ENCODE results near the gene TMEM154. TPM values are rescaled to one million over a fixed set of nuclear protein-coding genes. Genes with fewer than 3 reads are reported as not detected.

The TMEM154 gene
- total and polyA plus RNA-seq, 5 experiments from 2014 or later, result 24.7 to 37.9 (median 30.8) TPM

DNA sequence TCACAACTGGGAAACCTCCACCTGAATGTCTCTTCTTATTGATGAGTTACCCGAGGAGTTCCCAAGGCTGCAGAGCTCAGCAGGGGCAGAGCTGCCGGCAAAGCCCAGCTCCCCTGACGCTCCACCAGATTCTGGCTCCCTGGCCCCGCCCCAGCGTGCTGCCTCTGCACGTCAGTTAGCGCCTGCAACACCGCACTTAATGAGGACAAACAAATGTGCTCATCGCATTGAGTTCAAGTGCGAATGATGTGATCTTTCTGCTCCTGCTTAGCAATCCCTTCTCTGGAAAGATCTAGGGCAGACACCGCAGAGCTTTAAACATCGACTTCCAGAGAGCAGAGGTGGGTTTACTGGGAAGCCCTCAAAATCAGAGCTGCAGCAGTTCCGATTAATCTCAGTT lies 88.4 kb downstream of the TMEM154 start:
- ATAC-seq (peak; percentile 61 to 70), DNase-seq (peak in 7 of 10 donors; percentile 7 to 34 (median 25))
- peaks cover 5 to 29% (median 10%) of the 10 kb centered on the region in 5 donors for H3K27me3 Mint-ChIP-seq
- POLR2A ChIA-PET, result interaction anchor here (1.2 kb wide), 1 partner anchor 55 kb away, joined by 5 read pairs; the partner anchor contains the start of gene FBXW7
- H3K27ac Mint-ChIP-seq, result peak overlapping the region in 1 of 10 donors; percentile 50
- peak overlapping the region in 9 of 10 donors; percentile 26 to 61 (median 39) for H3K4me3 Mint-ChIP-seq
- H3K4me1 Mint-ChIP-seq, result peaks cover 2 to 13% (median 5%) of the 10 kb centered on the region in 4 donors
- peaks cover 0 to 5% (median 2%) of the 10 kb centered on the region in 3 donors for H3K36me3 Mint-ChIP-seq
- peaks cover 0 to 8% (median 5%) of the 10 kb centered on the region in 9 donors for H3K9me3 Mint-ChIP-seq

- DNase-seq (no peak), ATAC-seq (no peak)
- Mint-ChIP-seq H3K4me3 (peak overlapping the region in 2 of 10 donors; percentile 26 to 61), H3K27ac (peak overlapping the region in 1 of 10 donors; percentile 50), H3K36me3 (peaks cover 0 to 5% (median 2%) of the 10 kb centered on the region in 3 donors), H3K4me1 (peaks cover 2 to 13% (median 5%) of the 10 kb centered on the region in 4 donors), H3K9me3 (peaks cover 0 to 11% (median 5%) of the 10 kb centered on the region in 9 donors), H3K27me3 (peaks cover 5 to 29% (median 10%) of the 10 kb centered on the region in 5 donors)
- POLR2A ChIA-PET, result interaction anchor here (1.2 kb wide), 1 partner anchor 54 kb away, joined by 5 read pairs; the partner anchor contains the start of gene FBXW7
Observed at GRCh38 chr4:152590179-152591031, 89.4 kb downstream of the TMEM154 start.

- peak overlapping the region in 1 of 10 donors; percentile 11 for H3K27ac Mint-ChIP-seq
- H3K9me3 Mint-ChIP-seq, result peaks cover 0 to 11% (median 5%) of the 10 kb centered on the region in 9 donors
- H3K36me3 Mint-ChIP-seq, result peaks cover 0 to 5% (median 2%) of the 10 kb centered on the region in 3 donors
- H3K27me3 Mint-ChIP-seq, result peaks cover 5 to 29% (median 10%) of the 10 kb centered on the region in 5 donors
- DNase-seq (no peak), ATAC-seq (no peak)
- POLR2A ChIA-PET, result no interaction called here
- H3K4me1 Mint-ChIP-seq, result peaks cover 2 to 13% (median 6%) of the 10 kb centered on the region in 4 donors
- no peak overlapping the region for H3K4me3 Mint-ChIP-seq
Observed at GRCh38 chr4:152588869-152589268, 90.9 kb downstream of the TMEM154 start.

DNA sequence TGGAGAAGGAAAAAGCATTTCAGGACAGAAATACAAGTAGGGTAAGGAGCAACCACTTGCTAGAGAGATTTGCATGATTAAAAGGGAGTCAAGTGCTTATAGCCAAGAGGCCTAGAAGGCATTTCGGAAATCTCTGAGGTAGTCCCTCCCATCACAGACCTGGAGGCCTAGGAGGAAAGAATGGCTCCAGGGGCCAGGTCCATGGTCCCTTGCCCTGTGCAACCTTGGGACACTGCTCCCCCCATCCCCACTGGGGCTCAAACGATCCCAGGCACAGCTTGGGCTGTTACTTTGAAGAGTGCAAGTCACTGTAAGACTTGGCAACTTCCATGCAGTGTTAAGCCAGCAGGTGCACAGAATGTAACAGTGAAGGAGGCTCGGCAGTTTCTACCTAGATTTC lies 92.7 kb downstream of the TMEM154 start:
- Mint-ChIP-seq H3K36me3 (peaks cover 0 to 10% (median 2%) of the 10 kb centered on the region in 3 donors), H3K27me3 (peaks cover 5 to 29% (median 10%) of the 10 kb centered on the region in 5 donors), H3K27ac (no peak overlapping the region), H3K4me3 (no peak overlapping the region), H3K4me1 (peaks cover 2 to 13% (median 8%) of the 10 kb centered on the region in 4 donors), H3K9me3 (peaks cover 0 to 24% (median 8%) of the 10 kb centered on the region in 9 donors)
- no peak for DNase-seq
- no peak for ATAC-seq
- POLR2A ChIA-PET, result no interaction called here

DNA sequence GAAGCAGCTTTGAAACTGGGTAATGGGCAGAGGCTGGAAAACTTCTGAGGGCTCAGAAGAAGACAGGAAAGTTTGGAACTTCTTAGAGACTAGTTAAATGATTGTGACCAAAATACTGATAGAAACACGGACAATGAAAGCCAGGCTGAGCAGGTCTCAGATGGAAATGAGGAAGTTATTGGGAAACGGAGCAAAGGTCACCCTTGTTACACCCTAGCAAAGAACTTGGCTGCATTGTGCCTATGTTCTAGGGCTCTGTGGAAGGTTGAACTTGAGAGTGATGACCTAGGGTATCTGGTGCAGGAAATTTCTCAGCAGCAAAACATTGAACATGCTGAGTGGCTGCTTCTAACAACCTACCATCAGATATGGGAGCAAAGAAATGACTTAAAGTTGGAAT lies 93.1 kb downstream of the TMEM154 start:
- H3K9me3 Mint-ChIP-seq, result peaks cover 0 to 24% (median 8%) of the 10 kb centered on the region in 9 donors
- peaks cover 5 to 27% (median 10%) of the 10 kb centered on the region in 5 donors for H3K27me3 Mint-ChIP-seq
- H3K27ac Mint-ChIP-seq, result peak overlapping the region in 1 of 10 donors; percentile 0
- ATAC-seq (no peak), DNase-seq (no peak)
- no peak overlapping the region for H3K4me3 Mint-ChIP-seq
- POLR2A ChIA-PET, result interaction anchor here (1.2 kb wide), 1 partner anchor 50 kb away, joined by 3 read pairs; no protein-coding TSS in a partner anchor
- peaks cover 2 to 12% (median 8%) of the 10 kb centered on the region in 4 donors for H3K4me1 Mint-ChIP-seq
- peaks cover 0 to 10% (median 2%) of the 10 kb centered on the region in 3 donors for H3K36me3 Mint-ChIP-seq

DNA sequence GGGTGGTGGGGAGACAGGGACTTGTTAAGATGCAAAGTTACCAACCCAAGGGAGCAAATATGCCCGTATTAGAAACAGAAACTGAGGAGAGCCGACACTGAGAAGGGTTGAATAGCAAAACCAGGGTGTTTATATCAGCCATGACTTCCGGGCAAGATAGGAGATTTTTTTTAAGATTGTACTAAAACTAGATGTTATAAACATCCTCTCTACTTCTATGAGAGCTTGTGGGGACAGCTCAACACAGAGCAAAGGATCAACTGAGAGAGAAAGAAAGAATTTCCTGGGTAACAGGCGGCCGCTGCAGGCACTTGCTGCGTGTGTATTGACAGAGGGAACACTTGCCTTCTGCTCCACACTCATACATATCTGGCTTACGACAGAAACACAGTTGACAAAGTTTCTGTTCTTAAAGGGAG lies 94.8 kb downstream of the TMEM154 start:
- Mint-ChIP-seq H3K27ac (peak overlapping the region in 9 of 10 donors; percentile 7 to 88 (median 61)), H3K27me3 (peaks cover 4 to 11% (median 5%) of the 10 kb centered on the region in 5 donors), H3K4me3 (peak overlapping the region in 9 of 10 donors; percentile 2 to 77 (median 59)), H3K36me3 (peaks cover 0 to 10% (median 2%) of the 10 kb centered on the region in 3 donors), H3K9me3 (peaks cover 0 to 24% (median 8%) of the 10 kb centered on the region in 9 donors), H3K4me1 (peaks cover 0 to 3% (median 1%) of the 10 kb centered on the region in 4 donors)
- POLR2A ChIA-PET, result interaction anchor here (0.6 kb wide), 1 partner anchor 10 kb away, joined by 3 read pairs; no protein-coding TSS in a partner anchor
- ATAC-seq, result peak; percentile 37 to 46
- DNase-seq, result peak in 1 of 10 donors; percentile 10

GRCh38 chr4:152581536-152582160 lies 98.1 kb downstream of the TMEM154 start:
- Mint-ChIP-seq H3K4me1 (peaks cover 0 to 3% (median 2%) of the 10 kb centered on the region in 4 donors), H3K27ac (no peak overlapping the region), H3K27me3 (peaks cover 0 to 5% (median 0%) of the 10 kb centered on the region in 5 donors), H3K4me3 (no peak overlapping the region), H3K36me3 (peaks cover 0 to 5% (median 0%) of the 10 kb centered on the region in 3 donors), H3K9me3 (peaks cover 0 to 19% (median 4%) of the 10 kb centered on the region in 9 donors)
- ATAC-seq, result no peak
- POLR2A ChIA-PET, result no interaction called here
- DNase-seq, result no peak

GRCh38 chr4:152579916-152580315 lies 99.9 kb downstream of the TMEM154 start:
- no peak overlapping the region for H3K27ac Mint-ChIP-seq
- H3K4me1 Mint-ChIP-seq, result peaks cover 0 to 2% (median under 1%) of the 10 kb centered on the region in 4 donors
- DNase-seq (no peak), ATAC-seq (no peak)
- H3K4me3 Mint-ChIP-seq, result no peak overlapping the region
- peaks cover 0 to 5% (median 0%) of the 10 kb centered on the region in 3 donors for H3K36me3 Mint-ChIP-seq
- POLR2A ChIA-PET, result interaction anchor here (1.1 kb wide), 1 partner anchor 11 kb away, joined by 3 read pairs; no protein-coding TSS in a partner anchor
- peaks cover 0 to 13% (median 0%) of the 10 kb centered on the region in 9 donors for H3K9me3 Mint-ChIP-seq
- H3K27me3 Mint-ChIP-seq, result peaks cover 0 to 5% (median 0%) of the 10 kb centered on the region in 5 donors

DNA sequence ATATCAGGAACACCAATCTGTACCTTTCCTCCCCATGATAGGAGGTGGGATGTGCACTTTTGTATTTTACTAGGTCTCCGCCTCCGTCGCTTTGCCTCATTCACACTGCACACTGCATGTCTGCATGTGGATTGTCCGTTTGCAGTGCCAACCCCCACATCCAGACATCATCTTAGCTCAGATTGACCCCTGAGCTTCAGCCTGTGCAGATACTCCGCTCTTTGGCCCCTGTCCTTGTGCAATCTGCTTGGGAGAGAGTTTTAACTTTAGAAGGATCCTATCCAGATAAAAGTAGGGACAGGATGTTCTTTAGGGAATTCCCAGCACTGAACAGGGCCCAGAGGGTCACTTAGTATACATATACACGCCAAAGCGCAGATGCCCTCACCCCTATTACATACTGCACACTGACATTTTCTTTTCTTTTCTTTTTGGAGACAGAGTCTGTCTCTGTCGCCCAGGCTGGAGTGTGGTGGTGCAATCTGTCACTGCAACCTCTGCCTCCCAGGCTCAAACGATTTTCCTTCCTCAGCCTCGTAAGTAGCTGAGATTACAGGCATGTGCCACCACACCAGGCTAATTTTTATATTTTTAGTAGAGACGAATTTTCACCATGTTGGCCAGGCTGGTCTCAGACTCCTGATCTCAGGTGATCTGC lies 100.6 kb downstream of the TMEM154 start:
- Mint-ChIP-seq H3K4me1 (peaks cover 0 to 2% (median under 1%) of the 10 kb centered on the region in 4 donors), H3K27ac (no peak overlapping the region), H3K36me3 (peaks cover 0 to 5% (median 0%) of the 10 kb centered on the region in 3 donors), H3K9me3 (peaks cover 0 to 13% (median 0%) of the 10 kb centered on the region in 9 donors), H3K4me3 (no peak overlapping the region), H3K27me3 (peaks cover 0 to 5% (median 0%) of the 10 kb centered on the region in 5 donors)
- no peak for ATAC-seq
- POLR2A ChIA-PET, result interaction anchor here (0.9 to 1.9 kb wide), 3 partner anchors 10 to 806 kb away, joined by 3 to 5 read pairs (median 3); no protein-coding TSS in a partner anchor
- no peak for DNase-seq

GRCh38 chr4:152578670-152579069 lies 101.1 kb downstream of the TMEM154 start:
- peaks cover 0 to 13% (median 0%) of the 10 kb centered on the region in 9 donors for H3K9me3 Mint-ChIP-seq
- ATAC-seq (no peak), DNase-seq (no peak)
- H3K4me1 Mint-ChIP-seq, result peaks cover 0 to 2% (median under 1%) of the 10 kb centered on the region in 4 donors
- no peak overlapping the region for H3K4me3 Mint-ChIP-seq
- peaks cover 0 to 5% (median 0%) of the 10 kb centered on the region in 3 donors for H3K36me3 Mint-ChIP-seq
- peaks cover 0 to 5% (median 0%) of the 10 kb centered on the region in 5 donors for H3K27me3 Mint-ChIP-seq
- POLR2A ChIA-PET, result interaction anchor here (0.5 to 1.9 kb wide), 3 partner anchors 42 to 807 kb away, joined by 3 to 5 read pairs (median 3); no protein-coding TSS in a partner anchor
- peak overlapping the region in 1 of 10 donors; percentile 1 for H3K27ac Mint-ChIP-seq

DNA sequence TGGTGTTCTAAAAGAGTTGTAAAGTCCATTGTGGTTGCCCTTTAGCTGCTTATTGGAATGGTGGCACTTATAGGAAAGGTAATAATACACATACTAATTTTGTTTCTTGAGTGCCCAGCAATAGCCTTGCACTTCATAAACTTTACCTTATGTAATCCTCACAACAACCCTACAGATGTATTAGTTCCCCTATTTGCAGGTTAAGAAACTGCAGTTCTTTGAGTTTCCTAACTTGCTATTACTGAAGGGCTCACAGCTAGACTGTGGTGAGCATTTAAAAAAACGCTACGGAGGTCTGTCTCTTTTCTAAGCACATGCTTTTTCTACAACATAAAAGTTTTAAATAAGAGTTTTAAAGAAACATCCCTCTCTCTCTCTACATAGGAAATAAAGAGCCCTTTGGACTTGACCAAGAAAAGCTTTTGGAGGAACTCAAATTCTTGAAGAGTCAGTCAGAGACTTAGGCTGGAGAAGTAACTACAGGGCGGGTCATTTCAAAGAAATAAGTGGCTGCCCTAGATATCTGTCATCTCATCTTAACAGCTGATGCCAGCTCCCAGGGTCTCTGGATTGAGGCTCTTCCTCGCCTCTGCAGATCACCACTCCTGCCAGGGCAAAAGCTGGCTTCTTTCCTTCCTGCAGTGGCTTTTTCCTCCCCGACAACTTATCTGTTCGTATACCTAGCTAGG lies 101.9 kb downstream of the TMEM154 start:
- ATAC-seq (no peak), DNase-seq (no peak)
- Mint-ChIP-seq H3K4me3 (no peak overlapping the region), H3K27me3 (peaks cover 0 to 4% (median 0%) of the 10 kb centered on the region in 5 donors), H3K4me1 (peaks cover 0 to 2% (median 0%) of the 10 kb centered on the region in 4 donors), H3K36me3 (no peaks in the 10 kb centered on the region), H3K27ac (no peak overlapping the region), H3K9me3 (peaks cover 0 to 6% (median 0%) of the 10 kb centered on the region in 9 donors)
- POLR2A ChIA-PET, result interaction anchor here (0.5 to 1.9 kb wide), 2 partner anchors 41 to 45 kb away, joined by 3 to 5 read pairs; no protein-coding TSS in a partner anchor

Measured in naive thymus-derived CD8-positive, alpha-beta T cell (primary cell).